ENCODE measurements around the gene RBL2. TPM values are rescaled to one million over a fixed set of nuclear protein-coding genes. Genes with fewer than 3 reads are reported as not detected.

The RBL2 gene
- total and polyA plus RNA-seq, 9 of the 15 experiments (the other 6 are each of a cell fraction or from before 2014, with no cell fraction given), result 7.8 to 76.3 (median 28.5) TPM

DNA sequence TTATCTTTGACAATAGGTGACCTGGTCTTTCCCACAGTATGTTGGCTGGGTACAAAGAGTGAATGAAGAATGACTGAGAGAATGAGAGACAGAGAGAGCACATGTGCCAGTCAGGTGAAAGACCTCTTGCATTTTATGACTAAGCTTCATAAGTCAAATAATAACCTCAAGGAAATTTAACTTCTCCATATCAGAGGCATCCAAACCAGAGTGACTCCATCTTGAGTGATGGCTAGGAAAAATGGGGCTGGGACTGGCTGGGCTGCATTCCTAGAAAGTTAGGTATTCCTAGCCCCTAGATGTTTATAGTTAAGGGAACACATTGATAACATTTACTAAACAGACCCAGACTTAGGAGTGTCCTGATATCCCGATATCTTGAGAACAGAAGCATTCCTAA is 3.9 kb upstream of the RBL2 start (continued):
- TF ChIP-seq KLF13 (tag; IDR thresholded peaks at IDR 0.05; ENCODE audit: borderline replicate concordance, low read depth), result no peak
- TF ChIP-seq, protein P1, sequence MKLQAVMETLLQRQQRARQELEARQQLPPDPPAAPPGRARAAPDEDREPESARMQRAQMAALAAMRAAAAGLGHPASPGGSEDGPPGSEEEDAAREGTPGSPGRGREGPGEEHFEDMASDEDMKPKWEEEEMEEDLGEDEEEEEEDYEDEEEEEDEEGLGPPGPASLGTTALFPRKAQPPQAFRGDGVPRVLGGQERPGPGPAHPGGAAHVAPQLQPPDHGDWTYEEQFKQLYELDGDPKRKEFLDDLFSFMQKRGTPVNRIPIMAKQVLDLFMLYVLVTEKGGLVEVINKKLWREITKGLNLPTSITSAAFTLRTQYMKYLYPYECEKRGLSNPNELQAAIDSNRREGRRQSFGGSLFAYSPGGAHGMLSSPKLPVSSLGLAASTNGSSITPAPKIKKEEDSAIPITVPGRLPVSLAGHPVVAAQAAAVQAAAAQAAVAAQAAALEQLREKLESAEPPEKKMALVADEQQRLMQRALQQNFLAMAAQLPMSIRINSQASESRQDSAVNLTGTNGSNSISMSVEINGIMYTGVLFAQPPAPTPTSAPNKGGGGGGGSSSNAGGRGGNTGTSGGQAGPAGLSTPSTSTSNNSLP (IDR thresholded peaks at IDR 0.05; ENCODE audit: borderline replicate concordance, low read depth, low read length), result no peak
- no peak for TF ChIP-seq ZNF253 (CRISPR knock-in tag; conservative IDR thresholded peaks at IDR 0.05)
- no peak for TF ChIP-seq PRPF4 (IDR thresholded peaks at IDR 0.05; ENCODE audit: insufficient read depth, low read depth, low read length, poor library complexity, severe bottlenecking)
- TF ChIP-seq, protein P2, sequence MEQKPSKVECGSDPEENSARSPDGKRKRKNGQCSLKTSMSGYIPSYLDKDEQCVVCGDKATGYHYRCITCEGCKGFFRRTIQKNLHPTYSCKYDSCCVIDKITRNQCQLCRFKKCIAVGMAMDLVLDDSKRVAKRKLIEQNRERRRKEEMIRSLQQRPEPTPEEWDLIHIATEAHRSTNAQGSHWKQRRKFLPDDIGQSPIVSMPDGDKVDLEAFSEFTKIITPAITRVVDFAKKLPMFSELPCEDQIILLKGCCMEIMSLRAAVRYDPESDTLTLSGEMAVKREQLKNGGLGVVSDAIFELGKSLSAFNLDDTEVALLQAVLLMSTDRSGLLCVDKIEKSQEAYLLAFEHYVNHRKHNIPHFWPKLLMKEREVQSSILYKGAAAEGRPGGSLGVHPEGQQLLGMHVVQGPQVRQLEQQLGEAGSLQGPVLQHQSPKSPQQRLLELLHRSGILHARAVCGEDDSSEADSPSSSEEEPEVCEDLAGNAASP (IDR thresholded peaks at IDR 0.05), result no peak
- TF ChIP-seq CAMTA2 (CRISPR knock-in tag; conservative IDR thresholded peaks at IDR 0.05), result no peak
- TF ChIP-seq, protein P3, sequence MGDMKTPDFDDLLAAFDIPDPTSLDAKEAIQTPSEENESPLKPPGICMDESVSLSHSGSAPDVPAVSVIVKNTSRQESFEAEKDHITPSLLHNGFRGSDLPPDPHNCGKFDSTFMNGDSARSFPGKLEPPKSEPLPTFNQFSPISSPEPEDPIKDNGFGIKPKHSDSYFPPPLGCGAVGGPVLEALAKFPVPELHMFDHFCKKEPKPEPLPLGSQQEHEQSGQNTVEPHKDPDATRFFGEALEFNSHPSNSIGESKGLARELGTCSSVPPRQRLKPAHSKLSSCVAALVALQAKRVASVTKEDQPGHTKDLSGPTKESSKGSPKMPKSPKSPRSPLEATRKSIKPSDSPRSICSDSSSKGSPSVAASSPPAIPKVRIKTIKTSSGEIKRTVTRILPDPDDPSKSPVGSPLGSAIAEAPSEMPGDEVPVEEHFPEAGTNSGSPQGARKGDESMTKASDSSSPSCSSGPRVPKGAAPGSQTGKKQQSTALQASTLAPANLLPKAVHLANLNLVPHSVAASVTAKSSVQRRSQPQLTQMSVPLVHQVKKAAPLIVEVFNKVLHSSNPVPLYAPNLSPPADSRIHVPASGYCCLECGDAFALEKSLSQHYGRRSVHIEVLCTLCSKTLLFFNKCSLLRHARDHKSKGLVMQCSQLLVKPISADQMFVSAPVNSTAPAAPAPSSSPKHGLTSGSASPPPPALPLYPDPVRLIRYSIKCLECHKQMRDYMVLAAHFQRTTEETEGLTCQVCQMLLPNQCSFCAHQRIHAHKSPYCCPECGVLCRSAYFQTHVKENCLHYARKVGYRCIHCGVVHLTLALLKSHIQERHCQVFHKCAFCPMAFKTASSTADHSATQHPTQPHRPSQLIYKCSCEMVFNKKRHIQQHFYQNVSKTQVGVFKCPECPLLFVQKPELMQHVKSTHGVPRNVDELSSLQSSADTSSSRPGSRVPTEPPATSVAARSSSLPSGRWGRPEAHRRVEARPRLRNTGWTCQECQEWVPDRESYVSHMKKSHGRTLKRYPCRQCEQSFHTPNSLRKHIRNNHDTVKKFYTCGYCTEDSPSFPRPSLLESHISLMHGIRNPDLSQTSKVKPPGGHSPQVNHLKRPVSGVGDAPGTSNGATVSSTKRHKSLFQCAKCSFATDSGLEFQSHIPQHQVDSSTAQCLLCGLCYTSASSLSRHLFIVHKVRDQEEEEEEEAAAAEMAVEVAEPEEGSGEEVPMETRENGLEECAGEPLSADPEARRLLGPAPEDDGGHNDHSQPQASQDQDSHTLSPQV (IDR thresholded peaks at IDR 0.05), result peak; percentile 36; the same call in 1 of the 2 replicates
- TF ChIP-seq, protein P4, sequence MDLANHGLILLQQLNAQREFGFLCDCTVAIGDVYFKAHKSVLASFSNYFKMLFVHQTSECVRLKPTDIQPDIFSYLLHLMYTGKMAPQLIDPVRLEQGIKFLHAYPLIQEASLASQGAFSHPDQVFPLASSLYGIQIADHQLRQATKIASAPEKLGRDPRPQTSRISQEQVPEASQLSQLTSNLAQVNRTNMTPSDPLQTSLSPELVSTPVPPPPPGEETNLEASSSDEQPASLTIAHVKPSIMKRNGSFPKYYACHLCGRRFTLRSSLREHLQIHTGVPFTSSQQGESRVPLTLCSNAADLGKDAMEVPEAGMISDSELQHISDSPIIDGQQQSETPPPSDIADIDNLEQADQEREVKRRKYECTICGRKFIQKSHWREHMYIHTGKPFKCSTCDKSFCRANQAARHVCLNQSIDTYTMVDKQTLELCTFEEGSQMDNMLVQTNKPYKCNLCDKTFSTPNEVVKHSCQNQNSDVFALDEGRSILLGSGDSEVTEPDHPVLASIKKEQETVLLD (IDR thresholded peaks at IDR 0.05), result no peak
- TF ChIP-seq ETV6 (IDR thresholded peaks at IDR 0.05; ENCODE audit: borderline replicate concordance in 1 of 2, low read depth in 2 of 2, low read length in 1 of 2), result no peak
- TF ChIP-seq ETV6 (CRISPR knock-in tag; IDR thresholded peaks at IDR 0.05; ENCODE audit: borderline replicate concordance), result no peak
- peak; percentile 78 for TF ChIP-seq PTRF (tag; IDR thresholded peaks at IDR 0.05)
- no peak for TF ChIP-seq YBX1 (IDR thresholded peaks at IDR 0.05)
- TF ChIP-seq SNRNP70 (optimal IDR thresholded peaks at IDR 0.05; ENCODE audit: low read depth, low read length), result no peak
- no peak for TF ChIP-seq U2AF2 (optimal IDR thresholded peaks at IDR 0.05; ENCODE audit: low read depth, low read length)
- TF ChIP-seq ZC3H8 (IDR thresholded peaks at IDR 0.05), result no peak
- peak; percentile 75 for TF ChIP-seq ZNF239 (CRISPR knock-in tag; IDR thresholded peaks at IDR 0.05)
- TF ChIP-seq, protein P5, sequence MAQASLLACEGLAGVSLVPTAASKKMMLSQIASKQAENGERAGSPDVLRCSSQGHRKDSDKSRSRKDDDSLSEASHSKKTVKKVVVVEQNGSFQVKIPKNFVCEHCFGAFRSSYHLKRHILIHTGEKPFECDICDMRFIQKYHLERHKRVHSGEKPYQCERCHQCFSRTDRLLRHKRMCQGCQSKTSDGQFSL (CRISPR knock-in tag; IDR thresholded peaks at IDR 0.05), result no peak
- TF ChIP-seq, protein P5 (tag; IDR thresholded peaks at IDR 0.05), result peak in 1 of 2 experiments; percentile 59; a peak in 1 of 4 replicates
